GM19397 (cell line): ENCODE measurements around the gene NUP153.
"Not testable (repeated sequence)": the region's sequence is repeated elsewhere in the genome, so short reads cannot be mapped to it uniquely, and the experiment has no call there.

Experiments
- ATAC-seq: cut with Tn5 transposase; IDR thresholded peaks from one replicate; pipeline ENCODE4 v1.9.1; 2021; ENCODE audit warnings: mild to moderate bottlenecking, moderate library complexity; ENCODE audit not compliant: unreplicated experiment

The NUP153 gene

GRCh38 chr6:17714879-17715851, 8.4 kb upstream of the NUP153 start:
- peak; percentile 65 for ATAC-seq

GRCh38 chr6:17714177-17714576, 7.5 kb upstream of the NUP153 start:
- ATAC-seq, result no peak

GRCh38 chr6:17712576-17712975, 5.9 kb upstream of the NUP153 start:
- ATAC-seq, result no peak

GRCh38 chr6:17710331-17710730, 3.6 kb upstream of the NUP153 start:
- ATAC-seq, result no peak

- ATAC-seq, result no peak
These were observed 2.8 kb upstream of the NUP153 start for GRCh38 chr6:17709476-17709875.

- not testable (repeated sequence) for ATAC-seq
These were observed 1.3 kb upstream of the NUP153 start for GRCh38 chr6:17708035-17708434.

- no peak for ATAC-seq
These were observed 586 bp upstream of the NUP153 start for GRCh38 chr6:17707371-17707651.

GRCh38 chr6:17705778-17706579, 746 bp downstream of the NUP153 start:
- peak; percentile 61 for ATAC-seq

GRCh38 chr6:17705428-17705777, 1.3 kb downstream of the NUP153 start:
- ATAC-seq, result no peak

- ATAC-seq, result no peak
These were observed 3.5 kb downstream of the NUP153 start for GRCh38 chr6:17703256-17703694.

- ATAC-seq, result no peak
These were observed 6.0 kb downstream of the NUP153 start for GRCh38 chr6:17700421-17701416.

- no peak for ATAC-seq
These were observed 14.7 kb downstream of the NUP153 start for GRCh38 chr6:17691925-17692538.

GRCh38 chr6:17688481-17688880, 18.2 kb downstream of the NUP153 start:
- no peak for ATAC-seq

GRCh38 chr6:17687136-17687535, 19.6 kb downstream of the NUP153 start:
- no peak for ATAC-seq

GRCh38 chr6:17684134-17684533, 22.6 kb downstream of the NUP153 start:
- ATAC-seq, result no peak

- ATAC-seq, result no peak
These were observed 23.3 kb downstream of the NUP153 start for GRCh38 chr6:17683428-17683827.

- no peak for ATAC-seq
These were observed 27.0 kb downstream of the NUP153 start for GRCh38 chr6:17679726-17680125.

- ATAC-seq, result no peak
These were observed 29.1 kb downstream of the NUP153 start for GRCh38 chr6:17677602-17678001.

GRCh38 chr6:17673543-17674254, 33.0 kb downstream of the NUP153 start:
- ATAC-seq, result no peak
